Measurements from ENCODE around the gene ATP8B3. TPM values are rescaled to one million over a fixed set of nuclear protein-coding genes. Genes with fewer than 3 reads are reported as not detected.

The ATP8B3 gene
- total and polyA plus RNA-seq, 2 of the 13 experiments (the other 11 are each of a cell fraction or from before 2014, with no cell fraction given), result 2.6 to 5.9 TPM

DNA sequence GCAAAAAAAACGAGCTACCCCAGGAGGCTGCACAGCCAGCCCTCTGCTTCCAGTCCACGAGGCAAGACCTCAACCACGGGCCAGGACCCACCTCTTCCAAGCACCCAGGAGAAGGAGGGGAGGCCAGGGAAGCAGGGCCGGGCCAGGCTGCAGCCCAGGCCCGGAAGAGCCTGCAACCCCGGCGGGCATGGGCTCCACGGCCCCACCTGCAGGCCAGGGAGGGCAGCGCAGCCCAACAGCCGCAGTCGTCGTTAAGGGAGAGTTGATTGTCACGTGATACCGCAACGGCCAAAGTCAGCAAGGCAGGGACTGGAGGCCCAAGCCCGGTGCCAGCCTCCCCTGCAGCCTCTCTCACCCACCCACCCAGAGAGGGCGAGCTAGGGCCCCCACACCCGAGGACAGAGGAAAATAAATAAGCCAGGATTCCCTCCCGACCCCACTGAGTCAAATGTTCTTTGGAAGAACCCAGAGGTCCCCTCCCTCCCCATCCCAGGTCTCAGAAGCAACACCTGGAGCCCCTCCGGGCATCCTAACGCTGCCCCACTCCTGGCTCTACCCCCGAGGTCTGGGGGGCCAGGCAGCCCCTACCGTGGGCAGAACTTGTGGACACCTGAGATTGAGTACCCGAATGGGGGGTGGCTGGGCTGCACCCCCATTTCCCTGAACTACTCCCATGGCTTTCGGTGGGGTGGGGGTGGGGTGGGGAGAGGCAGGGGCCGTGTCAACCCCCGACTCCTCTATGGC is 41.4 kb upstream of the ATP8B3 start (continued):
- no peak for TF ChIP-seq CCDC6 (CRISPR knock-in tag; IDR thresholded peaks at IDR 0.05)
- no peak for TF ChIP-seq MBD4 (IDR thresholded peaks at IDR 0.05; ENCODE audit: borderline replicate concordance, low read length)
- no peak for TF ChIP-seq MAFK (conservative IDR thresholded peaks at IDR 0.05 in 1 of 2, IDR thresholded peaks at IDR 0.05 in 1 of 2; ENCODE audit: low read length in 2 of 2)
- no peak for TF ChIP-seq ATM (IDR thresholded peaks at IDR 0.05; ENCODE audit: borderline replicate concordance)
- TF ChIP-seq GTF2F1 (IDR thresholded peaks at IDR 0.05; ENCODE audit: low read length), result 0 out of 2 replicates have a peak, but pooled peaks have one; percentile 23
- no peak for TF ChIP-seq TARDBP (CRISPR knock-in tag; IDR thresholded peaks at IDR 0.05)
- 0 out of 2 replicates have a peak, but pooled peaks have one; percentile 14 for TF ChIP-seq ZNF501 (CRISPR knock-in tag; IDR thresholded peaks at IDR 0.05)
- TF ChIP-seq RBM22 (optimal IDR thresholded peaks at IDR 0.05; ENCODE audit: low read length), result peak; percentile 46
- TF ChIP-seq, protein P1, sequence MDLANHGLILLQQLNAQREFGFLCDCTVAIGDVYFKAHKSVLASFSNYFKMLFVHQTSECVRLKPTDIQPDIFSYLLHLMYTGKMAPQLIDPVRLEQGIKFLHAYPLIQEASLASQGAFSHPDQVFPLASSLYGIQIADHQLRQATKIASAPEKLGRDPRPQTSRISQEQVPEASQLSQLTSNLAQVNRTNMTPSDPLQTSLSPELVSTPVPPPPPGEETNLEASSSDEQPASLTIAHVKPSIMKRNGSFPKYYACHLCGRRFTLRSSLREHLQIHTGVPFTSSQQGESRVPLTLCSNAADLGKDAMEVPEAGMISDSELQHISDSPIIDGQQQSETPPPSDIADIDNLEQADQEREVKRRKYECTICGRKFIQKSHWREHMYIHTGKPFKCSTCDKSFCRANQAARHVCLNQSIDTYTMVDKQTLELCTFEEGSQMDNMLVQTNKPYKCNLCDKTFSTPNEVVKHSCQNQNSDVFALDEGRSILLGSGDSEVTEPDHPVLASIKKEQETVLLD (CRISPR knock-in tag; IDR thresholded peaks at IDR 0.05; ENCODE audit: low read depth), result no peak
- TF ChIP-seq, protein P2, sequence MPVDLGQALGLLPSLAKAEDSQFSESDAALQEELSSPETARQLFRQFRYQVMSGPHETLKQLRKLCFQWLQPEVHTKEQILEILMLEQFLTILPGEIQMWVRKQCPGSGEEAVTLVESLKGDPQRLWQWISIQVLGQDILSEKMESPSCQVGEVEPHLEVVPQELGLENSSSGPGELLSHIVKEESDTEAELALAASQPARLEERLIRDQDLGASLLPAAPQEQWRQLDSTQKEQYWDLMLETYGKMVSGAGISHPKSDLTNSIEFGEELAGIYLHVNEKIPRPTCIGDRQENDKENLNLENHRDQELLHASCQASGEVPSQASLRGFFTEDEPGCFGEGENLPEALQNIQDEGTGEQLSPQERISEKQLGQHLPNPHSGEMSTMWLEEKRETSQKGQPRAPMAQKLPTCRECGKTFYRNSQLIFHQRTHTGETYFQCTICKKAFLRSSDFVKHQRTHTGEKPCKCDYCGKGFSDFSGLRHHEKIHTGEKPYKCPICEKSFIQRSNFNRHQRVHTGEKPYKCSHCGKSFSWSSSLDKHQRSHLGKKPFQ (CRISPR knock-in tag; IDR thresholded peaks at IDR 0.05; ENCODE audit: insufficient replicate concordance), result no peak
- no peak for TF ChIP-seq RARG (CRISPR knock-in tag; IDR thresholded peaks at IDR 0.05; ENCODE audit: low read depth)
- TF ChIP-seq ZSCAN25 (CRISPR knock-in tag; IDR thresholded peaks at IDR 0.05), result peak; percentile 40; the same call in 1 of the 2 replicates
- TF ChIP-seq NFIC (IDR thresholded peaks at IDR 0.05; ENCODE audit: low read length), result no peak
- peak; percentile 46; the same call in 1 of the 2 replicates for TF ChIP-seq RFXAP (CRISPR knock-in tag; IDR thresholded peaks at IDR 0.05; ENCODE audit: borderline replicate concordance)
- TF ChIP-seq, protein P3, sequence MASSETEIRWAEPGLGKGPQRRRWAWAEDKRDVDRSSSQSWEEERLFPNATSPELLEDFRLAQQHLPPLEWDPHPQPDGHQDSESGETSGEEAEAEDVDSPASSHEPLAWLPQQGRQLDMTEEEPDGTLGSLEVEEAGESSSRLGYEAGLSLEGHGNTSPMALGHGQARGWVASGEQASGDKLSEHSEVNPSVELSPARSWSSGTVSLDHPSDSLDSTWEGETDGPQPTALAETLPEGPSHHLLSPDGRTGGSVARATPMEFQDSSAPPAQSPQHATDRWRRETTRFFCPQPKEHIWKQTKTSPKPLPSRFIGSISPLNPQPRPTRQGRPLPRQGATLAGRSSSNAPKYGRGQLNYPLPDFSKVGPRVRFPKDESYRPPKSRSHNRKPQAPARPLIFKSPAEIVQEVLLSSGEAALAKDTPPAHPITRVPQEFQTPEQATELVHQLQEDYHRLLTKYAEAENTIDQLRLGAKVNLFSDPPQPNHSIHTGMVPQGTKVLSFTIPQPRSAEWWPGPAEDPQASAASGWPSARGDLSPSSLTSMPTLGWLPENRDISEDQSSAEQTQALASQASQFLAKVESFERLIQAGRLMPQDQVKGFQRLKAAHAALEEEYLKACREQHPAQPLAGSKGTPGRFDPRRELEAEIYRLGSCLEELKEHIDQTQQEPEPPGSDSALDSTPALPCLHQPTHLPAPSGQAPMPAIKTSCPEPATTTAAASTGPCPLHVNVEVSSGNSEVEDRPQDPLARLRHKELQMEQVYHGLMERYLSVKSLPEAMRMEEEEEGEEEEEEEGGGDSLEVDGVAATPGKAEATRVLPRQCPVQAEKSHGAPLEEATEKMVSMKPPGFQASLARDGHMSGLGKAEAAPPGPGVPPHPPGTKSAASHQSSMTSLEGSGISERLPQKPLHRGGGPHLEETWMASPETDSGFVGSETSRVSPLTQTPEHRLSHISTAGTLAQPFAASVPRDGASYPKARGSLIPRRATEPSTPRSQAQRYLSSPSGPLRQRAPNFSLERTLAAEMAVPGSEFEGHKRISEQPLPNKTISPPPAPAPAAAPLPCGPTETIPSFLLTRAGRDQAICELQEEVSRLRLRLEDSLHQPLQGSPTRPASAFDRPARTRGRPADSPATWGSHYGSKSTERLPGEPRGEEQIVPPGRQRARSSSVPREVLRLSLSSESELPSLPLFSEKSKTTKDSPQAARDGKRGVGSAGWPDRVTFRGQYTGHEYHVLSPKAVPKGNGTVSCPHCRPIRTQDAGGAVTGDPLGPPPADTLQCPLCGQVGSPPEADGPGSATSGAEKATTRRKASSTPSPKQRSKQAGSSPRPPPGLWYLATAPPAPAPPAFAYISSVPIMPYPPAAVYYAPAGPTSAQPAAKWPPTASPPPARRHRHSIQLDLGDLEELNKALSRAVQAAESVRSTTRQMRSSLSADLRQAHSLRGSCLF (CRISPR knock-in tag; IDR thresholded peaks at IDR 0.05; ENCODE audit: borderline replicate concordance), result no peak
- TF ChIP-seq ZNF7 (CRISPR knock-in tag; IDR thresholded peaks at IDR 0.05), result no peak
- no peak for TF ChIP-seq ZSCAN21 (CRISPR knock-in tag; IDR thresholded peaks at IDR 0.05; ENCODE audit: borderline replicate concordance)
- TF ChIP-seq, protein P4, sequence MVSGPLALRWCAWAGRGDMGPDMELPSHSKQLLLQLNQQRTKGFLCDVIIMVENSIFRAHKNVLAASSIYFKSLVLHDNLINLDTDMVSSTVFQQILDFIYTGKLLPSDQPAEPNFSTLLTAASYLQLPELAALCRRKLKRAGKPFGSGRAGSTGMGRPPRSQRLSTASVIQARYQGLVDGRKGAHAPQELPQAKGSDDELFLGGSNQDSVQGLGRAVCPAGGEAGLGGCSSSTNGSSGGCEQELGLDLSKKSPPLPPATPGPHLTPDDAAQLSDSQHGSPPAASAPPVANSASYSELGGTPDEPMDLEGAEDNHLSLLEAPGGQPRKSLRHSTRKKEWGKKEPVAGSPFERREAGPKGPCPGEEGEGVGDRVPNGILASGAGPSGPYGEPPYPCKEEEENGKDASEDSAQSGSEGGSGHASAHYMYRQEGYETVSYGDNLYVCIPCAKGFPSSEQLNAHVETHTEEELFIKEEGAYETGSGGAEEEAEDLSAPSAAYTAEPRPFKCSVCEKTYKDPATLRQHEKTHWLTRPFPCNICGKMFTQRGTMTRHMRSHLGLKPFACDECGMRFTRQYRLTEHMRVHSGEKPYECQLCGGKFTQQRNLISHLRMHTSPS (CRISPR knock-in tag; IDR thresholded peaks at IDR 0.05; ENCODE audit: low read depth), result 0 out of 2 replicates have a peak, but pooled peaks have one; percentile 32
- peak; percentile 45; the same call in 1 of the 2 replicates for TF ChIP-seq ZFX (CRISPR knock-in tag; IDR thresholded peaks at IDR 0.05; ENCODE audit: low read depth)
- no peak for TF ChIP-seq KLF11 (CRISPR knock-in tag; IDR thresholded peaks at IDR 0.05)
